Activated CD4-positive, alpha-beta T cell treated with anti-CD3 and anti-CD28 coated beads for 36 hours (primary cell): Measurements from ENCODE around the gene SH3BP4. TPM values are rescaled to one million over a fixed set of nuclear protein-coding genes. Genes with fewer than 3 reads are reported as not detected.

Experiments
- ATAC-seq: fragments of 200-7000 bp; cut with Tn5 transposase; one replicate; pipeline ENCODE4 v1.10.0; 2021; ENCODE audit warnings: mild to moderate bottlenecking, moderate library complexity
- CTCF ChIA-PET: fragments of 350-600 bp; sonication (Branson Sonifier 250); formaldehyde crosslinking; loops from one replicate; lab custom pipeline; 2021; ENCODE audit warnings: antibody characterized with exemption; lab: Charles Lee
- POLR2A ChIA-PET: fragments of 350-600 bp; sonication (Branson Sonifier 250); formaldehyde crosslinking; loops from one replicate; lab custom pipeline; 2021; ENCODE audit warnings: antibody characterized with exemption, inconsistent platforms; lab: Charles Lee
- DNase-seq: peaks from one replicate; pipeline ENCODE4 v3.0.0-alpha.2; 2020
- H3K27ac Mint-ChIP-seq: one replicate; pipeline ENCODE4 v1.8.0; 2021; ENCODE audit warnings: mixed read lengths
- H3K27me3 Mint-ChIP-seq: one replicate; pipeline ENCODE4 v1.8.0; 2021; ENCODE audit warnings: mixed read lengths
- H3K36me3 Mint-ChIP-seq: one replicate; pipeline ENCODE4 v1.8.0; 2021; ENCODE audit warnings: low read depth, mixed read lengths
- H3K4me1 Mint-ChIP-seq: one replicate; pipeline ENCODE4 v1.8.0; 2021; ENCODE audit warnings: mixed read lengths
- H3K4me3 Mint-ChIP-seq: one replicate; pipeline ENCODE4 v1.8.0; 2021; ENCODE audit warnings: mild to moderate bottlenecking, moderate library complexity, mixed read lengths
- H3K9me3 Mint-ChIP-seq: one replicate; pipeline ENCODE4 v1.8.0; 2021; ENCODE audit warnings: low read depth, mixed read lengths
- intact Hi-C, 2 experiments: fragments of 100-400 bp; cut with DNase I in 1 of 2; cut with micrococcal nuclease in 1 of 2; formaldehyde crosslinking; loops; one replicate each; pipeline versions ENCODE4 v1.14.2 to v1.15.1; 2022 to 2024; cut with DNase I, micrococcal nuclease
- total RNA-seq, 2 experiments: library from RNA; stranded (reverse); gene quantifications; one replicate each; pipeline ENCODE4 v1.2.3, GENCODE V29; 2021

SH3BP4 gene
- total RNA-seq, 2 experiments from 2014 or later = 0.21 to 0.32 TPM

DNA sequence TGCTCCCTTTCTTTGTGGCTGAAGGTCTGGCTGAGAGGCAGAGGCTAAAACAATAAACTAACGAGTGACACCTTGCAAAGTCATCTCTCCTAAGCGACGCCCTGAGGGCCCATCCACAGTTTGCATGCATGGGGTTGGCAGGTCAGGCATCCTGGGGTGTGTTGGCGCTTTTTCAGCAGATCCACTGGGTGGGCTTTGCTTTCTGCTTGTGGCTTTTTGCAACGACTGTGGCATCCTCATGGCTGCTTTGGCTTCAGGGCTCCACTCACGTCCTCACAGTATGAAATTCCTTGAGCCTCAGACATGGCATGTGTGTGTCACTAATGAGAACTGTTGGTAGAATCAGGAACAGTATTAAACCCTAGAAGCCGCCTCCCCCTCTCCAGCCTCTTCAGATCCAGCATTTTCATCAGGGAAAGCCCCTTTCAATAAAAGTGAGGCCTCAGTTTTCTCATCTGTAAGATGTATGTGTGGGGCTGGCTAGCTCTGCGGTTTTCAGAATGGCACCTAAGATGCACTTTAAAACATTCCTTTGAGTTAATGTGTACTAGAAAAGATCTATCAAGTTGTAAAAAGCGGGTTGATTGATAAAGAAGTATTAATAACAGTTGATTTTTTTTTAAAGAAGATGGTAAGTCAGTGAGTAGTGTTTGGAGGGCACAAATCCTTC lies 72.5 kb downstream of the SH3BP4 start:
- ChIA-PET CTCF (interaction anchor here (0.6 kb wide), 1 partner anchor 17 kb away, joined by 3 read pairs; no protein-coding TSS in a partner anchor), POLR2A (no interaction called here)
- Mint-ChIP-seq H3K27me3 (no peaks in the 10 kb centered on the region), H3K27ac (no peak overlapping the region), H3K9me3 (no peaks in the 10 kb centered on the region), H3K4me1 (no peaks in the 10 kb centered on the region), H3K4me3 (no peak overlapping the region), H3K36me3 (no peaks in the 10 kb centered on the region)
- no peak for DNase-seq
- intact Hi-C loops = no loop called here
- ATAC-seq = no peak

DNA sequence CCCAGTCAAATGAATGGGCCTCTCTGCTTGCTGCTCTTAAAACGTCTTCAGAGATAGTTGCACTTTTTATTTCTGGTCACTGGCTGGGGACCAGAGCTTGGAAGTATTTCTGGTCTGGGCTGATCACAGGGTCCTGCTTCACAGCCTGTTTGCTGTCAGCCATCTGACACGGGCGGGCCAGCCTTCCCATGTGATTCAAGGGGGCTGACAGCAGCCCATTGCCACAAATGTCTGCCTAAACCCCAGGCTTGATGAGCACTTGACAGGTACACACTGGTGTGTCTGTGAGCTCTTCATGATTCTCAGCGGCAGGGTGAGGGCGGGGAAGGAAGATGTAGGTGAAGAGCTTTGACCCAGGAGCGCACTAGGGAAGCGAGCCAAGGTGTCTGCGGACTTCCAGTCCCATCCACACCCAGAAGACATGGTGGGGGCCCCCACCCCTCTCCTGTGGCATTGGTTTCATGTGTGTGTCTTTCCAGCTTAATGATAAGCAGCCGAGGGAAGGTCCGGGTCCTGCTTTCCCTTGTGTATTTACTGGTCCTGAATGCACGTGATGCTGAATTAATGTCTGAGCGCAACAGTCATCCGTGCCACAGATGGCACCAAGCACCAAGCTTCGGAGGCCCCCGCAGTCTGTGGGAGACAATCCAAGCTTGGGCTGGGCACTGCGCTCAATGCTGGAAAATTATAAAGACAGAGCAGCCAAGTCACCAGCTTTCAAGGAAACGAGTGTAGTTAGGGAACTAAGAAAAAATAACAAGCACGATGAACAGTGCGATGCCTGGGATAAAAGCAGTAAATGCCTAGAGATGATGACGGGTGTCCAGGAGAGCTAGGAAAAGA lies 73.3 kb downstream of the SH3BP4 start:
- intact Hi-C loops = no loop called here
- H3K27me3 Mint-ChIP-seq = no peaks in the 10 kb centered on the region
- no peak for DNase-seq
- ChIA-PET POLR2A (no interaction called here), CTCF (interaction anchor here (0.9 kb wide), 1 partner anchor 44 kb away, joined by 3 read pairs; no protein-coding TSS in a partner anchor)
- H3K36me3 Mint-ChIP-seq = no peaks in the 10 kb centered on the region
- H3K4me1 Mint-ChIP-seq = no peaks in the 10 kb centered on the region
- no peaks in the 10 kb centered on the region for H3K9me3 Mint-ChIP-seq
- H3K4me3 Mint-ChIP-seq = no peak overlapping the region
- no peak overlapping the region for H3K27ac Mint-ChIP-seq
- no peak for ATAC-seq

DNA sequence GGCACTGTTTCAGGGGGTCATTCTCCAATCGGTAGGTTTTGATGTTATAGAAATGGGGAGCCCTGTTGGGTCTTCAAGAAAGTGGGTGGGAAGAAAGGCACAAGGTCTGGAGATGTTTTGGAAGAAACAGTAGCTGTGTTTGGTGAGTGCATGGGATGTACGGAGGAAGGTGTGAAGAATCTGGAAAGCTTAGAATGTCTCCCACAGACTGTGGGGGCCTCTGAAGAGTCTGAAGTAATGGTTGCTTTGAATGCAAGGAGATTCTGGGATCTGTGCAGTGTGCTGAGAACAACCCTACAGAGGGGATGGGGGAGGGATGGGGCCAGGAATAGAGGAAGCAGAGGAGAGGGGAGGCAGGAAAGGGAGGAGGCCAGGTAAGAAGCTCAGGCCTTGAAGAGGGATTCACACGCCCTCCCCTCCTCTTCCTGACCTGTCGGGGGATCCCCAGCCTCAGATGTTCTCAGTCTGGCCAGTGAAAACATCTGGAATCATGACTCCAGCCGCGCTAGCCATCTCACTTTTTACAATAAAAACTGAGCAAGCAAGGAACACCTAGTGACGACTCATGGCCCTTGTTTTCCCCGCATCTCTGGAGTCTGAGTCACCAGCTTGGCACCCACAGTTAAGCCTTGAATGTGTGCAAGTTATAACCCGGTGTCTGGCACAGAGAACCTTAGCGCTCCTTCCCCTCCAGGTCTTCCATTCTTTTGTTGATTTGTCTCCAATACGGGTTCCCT lies 74.2 kb downstream of the SH3BP4 start:
- Mint-ChIP-seq H3K27me3 (no peaks in the 10 kb centered on the region), H3K36me3 (no peaks in the 10 kb centered on the region), H3K27ac (no peak overlapping the region), H3K4me1 (no peaks in the 10 kb centered on the region), H3K9me3 (no peaks in the 10 kb centered on the region), H3K4me3 (no peak overlapping the region)
- DNase-seq (no peak), ATAC-seq (no peak)
- POLR2A ChIA-PET = no interaction called here
- CTCF ChIA-PET = interaction anchor here (0.9 kb wide), 1 partner anchor 44 kb away, joined by 3 read pairs; no protein-coding TSS in a partner anchor
- intact Hi-C loops = no loop called here

DNA sequence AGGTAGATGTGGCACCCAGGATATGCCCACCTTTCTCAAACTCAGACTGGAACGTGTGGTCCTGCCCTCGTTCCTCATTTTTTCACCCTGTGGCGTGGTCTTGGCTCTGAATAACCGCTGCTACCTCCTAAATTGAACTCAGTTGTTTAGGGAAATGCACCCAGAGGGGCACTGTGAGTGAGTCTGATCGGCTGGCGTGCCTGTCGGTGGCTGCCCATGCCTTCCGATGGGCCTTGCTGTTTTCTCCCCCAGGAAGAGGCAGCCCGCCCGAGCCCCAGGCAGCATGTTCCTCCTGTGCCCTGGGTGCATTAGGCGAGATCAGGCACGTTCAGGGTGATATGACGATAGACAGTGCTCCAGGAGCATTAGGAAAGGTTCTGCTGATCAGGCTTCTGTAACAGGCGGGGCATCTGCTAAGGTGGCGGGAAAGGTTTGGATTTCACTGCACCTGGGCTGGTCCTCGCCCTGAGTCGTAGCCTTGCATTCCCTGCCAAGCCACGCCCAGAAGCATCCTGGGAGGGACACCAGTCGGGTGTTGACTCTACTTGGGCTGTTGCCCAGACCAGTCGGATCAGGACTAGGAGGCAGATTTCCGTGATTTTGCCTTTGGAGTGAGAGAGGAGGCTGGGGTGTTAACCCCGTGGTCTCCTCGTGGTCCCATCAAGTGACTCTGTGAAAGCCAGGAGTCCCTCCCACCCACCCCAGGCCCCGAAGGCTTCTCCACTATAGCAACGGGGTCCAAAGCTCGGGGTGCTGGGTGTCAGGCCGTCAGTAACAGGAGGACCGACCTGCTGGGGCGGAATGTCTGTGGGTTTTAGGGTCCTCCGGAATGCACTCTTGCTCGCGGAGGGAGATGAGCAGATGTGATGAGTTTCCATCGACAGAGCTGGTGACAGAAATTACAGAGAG lies 75.1 kb downstream of the SH3BP4 start:
- intact Hi-C loops = no loop called here
- ChIA-PET CTCF (no interaction called here), POLR2A (no interaction called here)
- DNase-seq = no peak
- Mint-ChIP-seq H3K27me3 (no peaks in the 10 kb centered on the region), H3K4me3 (no peak overlapping the region), H3K27ac (no peak overlapping the region), H3K9me3 (no peaks in the 10 kb centered on the region), H3K4me1 (no peaks in the 10 kb centered on the region), H3K36me3 (no peaks in the 10 kb centered on the region)
- no peak for ATAC-seq

DNA sequence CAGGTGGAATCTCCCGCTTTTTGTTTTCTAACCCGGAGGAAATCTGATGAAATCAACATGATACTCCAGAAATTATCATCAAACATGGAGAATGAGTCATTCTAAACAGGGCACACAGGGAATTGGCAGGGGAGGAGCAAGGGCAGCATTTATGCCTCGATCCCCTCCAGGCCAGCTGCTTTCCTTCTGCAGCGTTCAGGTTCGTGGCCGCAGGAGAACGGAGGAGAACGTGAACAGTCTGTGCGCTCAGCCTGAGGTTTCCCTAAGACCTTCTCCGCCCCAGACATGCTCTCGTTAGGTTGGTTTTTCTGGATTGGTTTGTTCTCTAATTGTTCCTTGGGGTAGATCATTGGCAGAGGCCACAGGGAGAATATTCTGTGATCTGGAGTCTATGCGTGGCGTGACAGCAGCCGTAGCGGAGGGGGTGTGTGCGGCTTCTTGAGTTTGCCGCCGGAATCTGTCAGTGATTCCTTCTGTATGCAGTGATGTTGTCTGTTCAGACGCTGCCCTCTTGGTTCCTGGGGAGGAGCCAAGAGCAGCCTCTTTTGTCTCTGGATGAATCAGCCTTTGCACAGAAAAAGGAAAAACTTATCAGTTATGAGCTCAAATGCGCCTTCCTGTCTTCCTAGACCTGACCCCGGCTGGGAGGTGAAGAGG lies 75.9 kb downstream of the SH3BP4 start:
- no peak overlapping the region for H3K4me3 Mint-ChIP-seq

DNA sequence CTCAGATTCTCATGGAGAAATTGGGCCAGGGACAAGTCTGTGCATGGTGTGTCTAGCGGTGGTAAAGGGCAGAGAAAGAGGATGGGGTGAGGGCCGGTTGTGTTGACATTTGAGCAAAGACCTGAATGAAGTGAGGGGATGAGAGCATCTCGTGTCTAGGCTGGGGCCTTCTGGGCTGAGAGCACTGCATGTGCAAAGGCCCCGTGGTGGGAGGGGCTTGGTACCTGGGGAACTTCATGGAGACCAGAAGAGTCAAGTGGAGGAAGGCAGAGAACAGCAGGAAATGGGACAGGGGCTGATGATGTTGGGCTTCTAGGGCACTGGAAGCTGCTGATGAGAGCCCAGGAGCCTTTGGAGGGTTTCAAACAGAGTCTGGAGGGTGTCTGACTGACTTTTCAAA lies 76.8 kb downstream of the SH3BP4 start:
- intact Hi-C loops = no loop called here
- DNase-seq (no peak), ATAC-seq (no peak)
- CTCF ChIA-PET = no interaction called here
- H3K9me3 Mint-ChIP-seq = no peaks in the 10 kb centered on the region
- no peak overlapping the region for H3K27ac Mint-ChIP-seq
- H3K4me3 Mint-ChIP-seq = no peak overlapping the region
- POLR2A ChIA-PET = no interaction called here
- H3K27me3 Mint-ChIP-seq = no peaks in the 10 kb centered on the region
- no peaks in the 10 kb centered on the region for H3K4me1 Mint-ChIP-seq
- H3K36me3 Mint-ChIP-seq = no peaks in the 10 kb centered on the region

More for the DNA sequence above, 75.9 kb downstream of the SH3BP4 start:
- intact Hi-C loops = no loop called here
- DNase-seq = no peak
- Mint-ChIP-seq H3K9me3 (no peaks in the 10 kb centered on the region), H3K36me3 (no peaks in the 10 kb centered on the region), H3K4me1 (no peaks in the 10 kb centered on the region), H3K27me3 (no peaks in the 10 kb centered on the region), H3K27ac (no peak overlapping the region)
- no peak for ATAC-seq
- CTCF ChIA-PET = no interaction called here
- POLR2A ChIA-PET = no interaction called here

DNA sequence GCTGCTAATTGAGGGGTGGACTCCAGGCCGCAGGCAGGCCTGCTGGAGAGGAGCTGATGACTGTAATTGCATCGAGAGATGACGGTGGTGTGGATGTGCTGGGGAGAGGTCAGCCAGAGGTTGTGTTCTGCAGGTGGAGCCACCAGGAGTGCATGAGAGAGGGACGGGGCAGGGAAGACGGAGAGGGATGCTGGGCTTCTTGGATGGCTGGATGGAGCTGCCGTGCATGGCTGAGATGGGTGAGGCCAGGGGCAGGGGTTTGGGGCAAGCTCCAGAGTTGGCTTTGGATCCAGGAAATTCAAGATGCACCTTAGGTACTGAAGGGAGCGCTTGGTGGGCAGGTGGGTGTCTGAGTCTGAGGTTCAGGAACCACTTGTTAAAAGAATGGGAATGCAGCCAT lies 77.2 kb downstream of the SH3BP4 start:
- intact Hi-C loops = no loop called here
- ATAC-seq = no peak
- no peaks in the 10 kb centered on the region for H3K9me3 Mint-ChIP-seq
- no peaks in the 10 kb centered on the region for H3K36me3 Mint-ChIP-seq
- ChIA-PET CTCF (no interaction called here), POLR2A (no interaction called here)
- no peaks in the 10 kb centered on the region for H3K27me3 Mint-ChIP-seq
- H3K4me3 Mint-ChIP-seq = no peak overlapping the region
- H3K27ac Mint-ChIP-seq = no peak overlapping the region
- DNase-seq = no peak
- no peaks in the 10 kb centered on the region for H3K4me1 Mint-ChIP-seq

DNA sequence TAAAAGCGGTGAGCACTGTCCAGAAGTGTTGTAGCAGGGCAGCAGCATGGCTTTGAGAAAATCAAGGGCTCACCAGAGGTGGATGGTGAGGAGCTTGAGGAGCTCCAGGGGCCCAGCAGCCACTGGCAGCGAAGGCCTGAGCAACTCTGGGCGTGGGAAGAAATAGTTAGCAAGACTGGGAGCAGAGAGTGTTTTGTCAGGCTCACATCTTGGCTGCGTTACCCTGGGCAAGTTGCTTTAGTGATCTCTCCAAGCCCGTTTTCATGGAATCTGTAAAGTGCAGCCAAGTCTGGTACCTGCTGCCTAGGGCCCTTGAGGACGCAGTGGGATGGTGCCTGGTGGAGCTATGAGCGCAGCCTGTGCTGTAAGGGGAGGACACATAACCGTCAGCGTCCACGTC lies 78.3 kb downstream of the SH3BP4 start:
- Mint-ChIP-seq H3K27ac (no peak overlapping the region), H3K36me3 (no peaks in the 10 kb centered on the region), H3K27me3 (no peaks in the 10 kb centered on the region), H3K4me3 (no peak overlapping the region), H3K9me3 (no peaks in the 10 kb centered on the region), H3K4me1 (no peaks in the 10 kb centered on the region)
- ChIA-PET POLR2A (no interaction called here), CTCF (interaction anchor here (0.7 kb wide), 1 partner anchor 646 kb away, joined by 3 read pairs; no protein-coding TSS in a partner anchor)
- no peak for DNase-seq
- no peak for ATAC-seq
- intact Hi-C loops = no loop called here

DNA sequence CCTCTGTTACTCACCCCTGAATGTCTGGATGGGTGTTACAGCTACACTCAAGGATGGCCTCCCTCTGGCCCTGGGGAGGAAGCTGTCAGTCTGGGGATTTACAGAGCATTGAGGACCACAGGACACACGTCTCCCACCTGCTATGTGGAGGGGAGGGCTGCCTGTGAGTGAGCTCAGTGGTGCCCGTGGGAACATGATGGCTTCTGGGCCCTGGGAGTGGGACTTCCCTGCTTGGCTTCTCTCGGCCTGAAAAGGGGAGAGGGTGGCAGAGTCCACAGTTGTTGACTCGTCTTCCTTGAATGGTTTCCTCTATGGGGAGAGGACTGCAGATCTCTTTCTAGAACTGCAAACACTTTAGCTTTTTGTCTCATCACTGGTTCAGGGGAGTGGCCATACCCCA lies 79.1 kb downstream of the SH3BP4 start:
- DNase-seq = no peak
- ATAC-seq = no peak
- Mint-ChIP-seq H3K27ac (no peak overlapping the region), H3K27me3 (no peaks in the 10 kb centered on the region), H3K4me1 (no peaks in the 10 kb centered on the region), H3K9me3 (no peaks in the 10 kb centered on the region), H3K4me3 (no peak overlapping the region), H3K36me3 (no peaks in the 10 kb centered on the region)
- CTCF ChIA-PET = no interaction called here
- POLR2A ChIA-PET = no interaction called here
- intact Hi-C loops = no loop called here

DNA sequence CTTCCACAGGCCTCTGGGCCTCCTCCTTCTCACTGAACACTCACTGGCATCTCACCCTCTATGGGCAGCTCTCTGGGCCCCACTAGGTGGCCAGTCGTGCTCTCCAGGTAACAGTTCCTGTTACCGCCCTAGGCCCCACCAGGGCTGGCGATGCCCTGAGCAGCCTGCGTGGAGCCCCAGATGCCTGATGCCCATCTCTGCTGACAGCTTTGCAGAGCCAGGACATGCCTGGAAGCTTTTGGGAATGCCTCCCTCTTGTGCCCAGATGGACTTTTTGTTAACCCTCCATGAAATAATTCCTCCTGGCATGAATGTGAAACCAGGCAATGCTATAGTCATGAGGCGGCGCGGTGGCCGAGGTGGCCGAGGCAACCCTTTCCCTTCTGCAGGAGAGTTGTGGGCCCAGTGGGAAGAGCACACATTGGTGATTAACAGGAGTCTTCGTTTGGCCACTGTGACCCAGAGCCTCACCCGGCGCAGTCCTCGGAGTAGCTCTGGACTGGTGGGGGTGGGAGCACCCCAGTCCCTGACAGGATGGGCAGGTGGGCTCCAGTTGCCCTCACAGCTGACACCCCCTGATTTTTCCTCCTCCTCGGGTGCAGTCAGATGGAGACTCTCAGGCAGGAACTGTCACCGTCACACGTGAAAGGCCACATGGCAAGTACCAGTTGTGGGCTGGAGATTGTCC lies 80.0 kb downstream of the SH3BP4 start:
- Mint-ChIP-seq H3K9me3 (no peaks in the 10 kb centered on the region), H3K27ac (no peak overlapping the region), H3K4me3 (no peak overlapping the region), H3K27me3 (no peaks in the 10 kb centered on the region), H3K4me1 (no peaks in the 10 kb centered on the region), H3K36me3 (no peaks in the 10 kb centered on the region)
- intact Hi-C loops = no loop called here
- POLR2A ChIA-PET = no interaction called here
- no peak for DNase-seq
- CTCF ChIA-PET = no interaction called here
- no peak for ATAC-seq
